CD4-positive, CD25-positive, alpha-beta regulatory T cell (primary cell): ENCODE measurements around the gene VAV1. TPM values are rescaled to one million over a fixed set of nuclear protein-coding genes. Genes with fewer than 3 reads are reported as not detected.

Experiments
- ATAC-seq, 2 donors: fragments of 150-1000 bp; cut with Tn5 transposase; one replicate each; pipeline ENCODE4 v1.10.0; 2021; ENCODE audit warnings: low read depth in 2 of 2, moderate number of reproducible peaks in 2 of 2, moderate library complexity in 1 of 2
- DNase-seq, 3 donors: peaks; one replicate each; pipeline versions ENCODE4 v3.0.0 to v3.0.0-alpha.2; 2012 to 2022; ENCODE audit warnings: mixed read lengths in 1 of 3
- H3K27ac ChIP-seq: one replicate; pipeline ENCODE4 v1.7.0; 2013; ENCODE audit warnings: mild to moderate bottlenecking, low read length; ENCODE audit not compliant: insufficient read depth, poor library complexity, severe bottlenecking
- H3K27me3 ChIP-seq: one replicate; pipeline ENCODE4 v1.7.0; 2013; ENCODE audit warnings: low read length; ENCODE audit not compliant: control insufficient read depth, insufficient read depth
- H3K36me3 ChIP-seq: one replicate; pipeline ENCODE4 v1.7.0; 2013; ENCODE audit warnings: mild to moderate bottlenecking, low read length, moderate library complexity; ENCODE audit not compliant: control insufficient read depth, insufficient read depth
- H3K4me1 ChIP-seq: 2 replicates; pipeline ENCODE4 v1.7.0; 2013; ENCODE audit warnings: mild to moderate bottlenecking, low read length; ENCODE audit not compliant: insufficient read depth, control insufficient read depth, poor library complexity, severe bottlenecking
- H3K4me3 ChIP-seq: one replicate; pipeline ENCODE4 v1.7.0; 2013; ENCODE audit warnings: low read depth, mild to moderate bottlenecking, low read length, moderate library complexity
- H3K9me3 ChIP-seq, 2 experiments: 1 replicate in 1 of 2; 2 replicates in 1 of 2; pipeline ENCODE4 v1.7.0; 2013; ENCODE audit warnings: low read length in 2 of 2, mild to moderate bottlenecking in 1 of 2, moderate library complexity in 1 of 2; ENCODE audit not compliant: control insufficient read depth in 2 of 2
- H3K27ac Mint-ChIP-seq, 3 donors: one replicate each; pipeline ENCODE4 v1.8.0; 2020 to 2022; ENCODE audit warnings: mild to moderate bottlenecking in 3 of 3, mixed read lengths in 3 of 3, moderate library complexity in 2 of 3
- H3K27me3 Mint-ChIP-seq: one replicate; pipeline ENCODE4 v1.8.0; 2022; ENCODE audit warnings: mild to moderate bottlenecking, mixed read lengths
- H3K36me3 Mint-ChIP-seq: one replicate; pipeline ENCODE4 v1.8.0; 2020; ENCODE audit warnings: mixed read lengths
- H3K4me1 Mint-ChIP-seq, 4 donors: one replicate each; pipeline ENCODE4 v1.8.0; 2020 to 2022; ENCODE audit warnings: mixed read lengths in 4 of 4, mild to moderate bottlenecking in 1 of 4
- H3K4me3 Mint-ChIP-seq, 4 donors: one replicate each; pipeline ENCODE4 v1.8.0; 2020 to 2022; ENCODE audit warnings: mild to moderate bottlenecking in 4 of 4, mixed read lengths in 4 of 4, moderate library complexity in 3 of 4
- H3K9me3 Mint-ChIP-seq, 7 donors: one replicate each; pipeline ENCODE4 v1.8.0; 2020 to 2022; ENCODE audit warnings: mixed read lengths in 7 of 7, mild to moderate bottlenecking in 3 of 7, moderate library complexity in 2 of 7
- polyA plus RNA-seq, 4 donors: library from polyadenylated mRNA; unstranded; fragments of 300-500 nt; fragmentation: Illumina TruSeq; gene quantifications; one replicate each; pipeline ENCODE4 v1.2.3, GENCODE V29; 2021
- total RNA-seq: library from RNA; stranded (reverse); gene quantifications from one replicate; pipeline ENCODE4 v1.2.3, GENCODE V29; 2022

Gene VAV1
- total RNA-seq (117 TPM), polyA plus RNA-seq (10 to 100 TPM; 14.8 to 24.2 (median 21.8) TPM)

DNA sequence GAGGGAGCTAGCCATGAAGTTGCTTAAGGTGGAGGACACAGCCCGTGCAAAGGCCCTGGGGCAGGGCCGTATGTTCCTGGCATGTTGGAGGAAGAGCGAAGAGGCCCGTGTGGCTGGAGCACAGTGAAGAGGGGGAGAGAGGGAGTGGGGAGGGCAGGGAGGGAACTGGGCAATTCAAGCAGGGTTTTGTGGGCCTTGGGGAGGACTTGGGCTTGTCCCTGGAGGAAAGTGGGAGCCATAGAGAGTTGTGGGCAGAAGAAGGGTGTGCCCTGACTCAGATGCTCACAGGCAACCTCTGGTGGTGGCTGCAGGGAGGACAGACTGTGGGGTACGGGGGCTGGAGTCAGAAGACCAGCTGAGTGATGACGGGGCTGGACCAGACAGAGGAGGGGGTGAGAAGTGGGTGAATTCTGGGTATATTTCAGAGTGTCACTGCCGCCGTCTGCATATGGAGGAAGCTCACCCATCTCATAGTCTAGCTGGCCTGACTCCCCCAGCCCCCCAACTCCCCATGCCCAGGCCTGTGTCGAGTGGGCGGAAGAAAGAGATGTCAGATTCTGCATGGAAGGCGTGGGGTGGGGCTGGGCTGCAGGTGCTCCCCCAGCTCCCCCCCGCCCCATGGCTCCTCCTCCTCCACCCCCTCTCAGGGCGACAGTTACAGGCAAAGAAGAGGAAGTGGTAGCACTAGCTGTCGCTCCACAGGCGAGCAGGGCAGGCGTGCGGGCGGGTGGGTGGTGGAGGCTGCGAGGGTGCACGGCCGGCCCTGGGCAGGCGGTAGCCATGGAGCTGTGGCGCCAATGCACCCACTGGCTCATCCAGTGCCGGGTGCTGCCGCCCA is at the start of gene VAV1:
TSS of gene VAV1 (plus strand) at position 681 of the 838 bp plus-strand sequence. CDS start at position 781, 100 bp downstream.
- Mint-ChIP-seq H3K4me3 (peak within 1 kb of the TSS; percentile 93 to 98 (median 96)), H3K27ac (peak within 1 kb of the TSS; percentile 64 to 92 (median 88)), H3K9me3 (peaks cover 0 to 2% (median 0%) of the 10 kb centered on the region in 7 donors), H3K36me3 (peaks cover 23% of the 10 kb centered on the region), H3K4me1 (peaks cover 0 to 68% (median 39%) of the 10 kb centered on the region in 4 donors), H3K27me3 (no peaks in the 10 kb centered on the region)
- H3K4me1 ChIP-seq: peaks cover 45% of the 10 kb centered on the region
- H3K27me3 ChIP-seq: no peaks in the 10 kb centered on the region
- peaks cover 9% of the 10 kb centered on the region for H3K36me3 ChIP-seq
- H3K4me3 ChIP-seq: peak within 1 kb of the TSS; percentile 81
- peak within 1 kb of the TSS; percentile 77 for H3K27ac ChIP-seq
- DNase-seq (peak; percentile 73 to 92 (median 81)), ATAC-seq (peak; percentile 78 to 81)
- H3K9me3 ChIP-seq: no peaks in the 10 kb centered on the region

- DNase-seq: no peak
- H3K9me3 ChIP-seq: no peaks in the 10 kb centered on the region
- H3K27me3 ChIP-seq: no peaks in the 10 kb centered on the region
- H3K4me3 Mint-ChIP-seq: no peak overlapping the region
- no peak for ATAC-seq
- no peaks in the 10 kb centered on the region for H3K4me1 ChIP-seq
- H3K36me3 Mint-ChIP-seq: no peaks in the 10 kb centered on the region
- H3K9me3 Mint-ChIP-seq: peaks cover 0 to 1% (median 0%) of the 10 kb centered on the region in 7 donors
- no peak overlapping the region for H3K27ac Mint-ChIP-seq
- no peak overlapping the region for H3K4me3 ChIP-seq
- H3K27me3 Mint-ChIP-seq: peaks cover 5% of the 10 kb centered on the region
- H3K4me1 Mint-ChIP-seq: peaks cover 0 to 11% (median 2%) of the 10 kb centered on the region in 4 donors
- H3K36me3 ChIP-seq: no peaks in the 10 kb centered on the region
- H3K27ac ChIP-seq: no peak overlapping the region
Measured at GRCh38 chr19:6723108-6723618, 49.3 kb upstream of the VAV1 start.

DNA sequence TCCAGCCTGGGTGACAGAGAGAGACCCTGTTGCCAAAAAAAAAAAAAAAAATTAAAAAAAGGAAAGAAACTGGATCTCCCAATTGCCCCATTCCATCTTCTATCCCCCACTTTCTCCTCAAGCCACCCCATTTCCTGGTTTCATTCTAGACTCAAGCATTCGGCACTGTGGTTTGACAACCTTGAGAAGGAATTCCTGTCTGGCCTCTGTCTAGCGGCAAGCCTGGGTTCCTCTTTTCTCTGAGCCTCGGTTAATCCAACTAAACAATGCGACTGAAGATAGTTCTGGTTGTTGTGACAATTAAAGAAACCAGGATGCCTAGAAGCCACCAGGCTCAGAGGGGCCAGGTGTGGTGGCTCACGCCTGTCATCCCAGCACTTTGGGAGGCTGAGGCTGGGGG is 48.8 kb upstream of the VAV1 start:
- Histone ChIP-seq H3K36me3 (no peaks in the 10 kb centered on the region), H3K27ac (no peak overlapping the region), H3K4me3 (no peak overlapping the region), H3K9me3 (no peaks in the 10 kb centered on the region), H3K27me3 (no peaks in the 10 kb centered on the region), H3K4me1 (no peaks in the 10 kb centered on the region)
- DNase-seq (no peak), ATAC-seq (no peak)
- H3K27ac Mint-ChIP-seq: no peak overlapping the region
- H3K36me3 Mint-ChIP-seq: no peaks in the 10 kb centered on the region
- H3K27me3 Mint-ChIP-seq: peaks cover 5% of the 10 kb centered on the region
- H3K4me3 Mint-ChIP-seq: peak overlapping the region in 1 of 4 donors; percentile 48
- H3K9me3 Mint-ChIP-seq: peaks cover 0 to 1% (median 0%) of the 10 kb centered on the region in 7 donors
- H3K4me1 Mint-ChIP-seq: peaks cover 0 to 11% (median 2%) of the 10 kb centered on the region in 4 donors

DNA sequence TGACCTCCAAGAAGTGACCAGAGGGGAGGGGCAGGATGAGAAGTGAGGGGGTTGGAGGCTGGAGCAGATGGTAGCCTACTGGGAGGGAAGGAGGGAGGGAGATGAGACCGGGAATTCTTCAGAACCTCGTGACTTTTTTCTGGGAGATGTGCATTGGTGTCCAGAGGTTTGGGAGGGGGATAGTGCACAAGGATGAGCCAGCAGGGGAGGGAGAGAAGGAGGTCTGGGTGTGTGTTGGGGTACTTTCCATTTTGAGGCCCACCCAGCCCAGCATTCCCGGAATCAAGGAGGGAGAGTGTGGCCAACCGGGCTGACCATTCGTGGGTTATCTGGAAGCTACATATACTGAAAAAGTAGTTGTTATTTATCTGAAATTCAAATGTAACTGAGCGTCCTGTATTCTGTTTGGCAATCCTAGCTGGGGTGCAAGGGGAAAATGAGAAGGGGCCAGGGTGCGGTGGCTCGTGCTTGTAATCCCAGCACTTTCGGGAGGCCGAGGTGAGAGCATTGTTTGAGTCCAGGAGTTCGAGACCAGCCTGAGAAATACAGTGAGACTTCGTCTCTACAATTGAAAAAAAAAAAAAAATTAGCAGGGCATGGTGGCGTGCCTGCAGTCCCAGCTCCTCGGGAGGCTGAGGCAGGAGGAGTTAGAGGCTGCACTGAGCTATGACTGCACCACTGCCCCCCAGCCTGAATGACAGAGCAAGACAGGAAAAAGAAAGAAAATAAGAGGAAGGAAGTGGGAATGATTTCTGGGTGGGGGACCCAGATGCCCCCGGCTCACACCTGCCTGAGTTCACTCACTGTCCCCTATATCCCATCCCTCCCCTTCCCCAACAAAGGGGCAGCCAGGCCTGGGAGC is 47.6 kb upstream of the VAV1 start:
- DNase-seq (no peak), ATAC-seq (no peak)
- no peaks in the 10 kb centered on the region for H3K4me1 ChIP-seq
- H3K4me3 Mint-ChIP-seq: no peak overlapping the region
- no peaks in the 10 kb centered on the region for H3K27me3 ChIP-seq
- H3K9me3 Mint-ChIP-seq: peaks cover 0 to 1% (median 0%) of the 10 kb centered on the region in 7 donors
- no peaks in the 10 kb centered on the region for H3K9me3 ChIP-seq
- H3K27ac ChIP-seq: no peak overlapping the region
- H3K27me3 Mint-ChIP-seq: peaks cover 5% of the 10 kb centered on the region
- H3K4me3 ChIP-seq: no peak overlapping the region
- H3K36me3 ChIP-seq: no peaks in the 10 kb centered on the region
- H3K27ac Mint-ChIP-seq: peak overlapping the region in 1 of 3 donors; percentile 37
- peaks cover 0 to 11% (median 2%) of the 10 kb centered on the region in 4 donors for H3K4me1 Mint-ChIP-seq
- H3K36me3 Mint-ChIP-seq: peaks cover 4% of the 10 kb centered on the region

DNA sequence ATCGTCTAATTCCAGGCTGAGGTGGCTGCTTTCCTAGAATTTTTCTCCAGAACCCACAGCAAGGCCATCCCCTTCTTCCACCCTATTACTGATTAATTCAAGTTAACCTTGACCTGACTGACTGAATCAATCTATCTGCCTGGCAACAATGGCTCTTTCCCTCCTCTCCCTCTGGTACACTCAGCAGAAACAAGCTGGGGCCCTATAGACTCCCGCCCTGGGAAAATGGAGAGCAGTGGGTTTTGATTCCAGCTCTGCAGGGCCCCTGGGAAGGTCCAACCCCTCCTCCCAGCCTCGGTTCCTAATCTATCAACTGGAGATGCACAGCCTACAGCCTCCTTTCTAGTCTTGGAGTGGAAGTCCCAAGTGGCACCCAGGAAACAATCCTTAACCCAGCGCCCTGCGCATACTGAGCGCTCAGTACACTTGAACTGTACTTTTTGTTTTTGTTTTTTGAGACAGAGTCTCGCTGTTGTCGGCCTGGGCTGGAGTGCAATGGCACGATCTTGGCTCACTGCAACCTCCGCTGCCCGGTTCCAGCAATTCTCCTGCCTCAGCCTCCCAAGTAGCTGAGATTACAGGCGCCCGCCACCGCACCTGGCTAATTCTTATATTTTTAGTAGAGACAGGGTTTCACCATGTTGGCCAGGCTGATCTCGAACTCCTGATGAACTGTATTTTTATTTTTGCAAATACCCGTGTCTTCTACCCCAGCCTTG is 46.8 kb upstream of the VAV1 start:
- H3K27ac Mint-ChIP-seq: no peak overlapping the region
- Histone ChIP-seq H3K36me3 (no peaks in the 10 kb centered on the region), H3K27ac (no peak overlapping the region), H3K27me3 (no peaks in the 10 kb centered on the region), H3K4me1 (no peaks in the 10 kb centered on the region), H3K9me3 (no peaks in the 10 kb centered on the region), H3K4me3 (no peak overlapping the region)
- no peak for DNase-seq
- peaks cover 4% of the 10 kb centered on the region for H3K36me3 Mint-ChIP-seq
- H3K4me1 Mint-ChIP-seq: peaks cover 0 to 11% (median 2%) of the 10 kb centered on the region in 4 donors
- H3K27me3 Mint-ChIP-seq: peaks cover 5% of the 10 kb centered on the region
- no peak for ATAC-seq
- peaks cover 0 to 1% (median 0%) of the 10 kb centered on the region in 7 donors for H3K9me3 Mint-ChIP-seq
- no peak overlapping the region for H3K4me3 Mint-ChIP-seq

GRCh38 chr19:6728346-6728745 is 44.2 kb upstream of the VAV1 start:
- H3K9me3 ChIP-seq: no peaks in the 10 kb centered on the region
- no peaks in the 10 kb centered on the region for H3K4me1 ChIP-seq
- Mint-ChIP-seq H3K4me1 (peaks cover 0 to 7% (median 2%) of the 10 kb centered on the region in 4 donors), H3K27ac (peak overlapping the region in 1 of 3 donors; percentile 52), H3K36me3 (peaks cover 9% of the 10 kb centered on the region), H3K27me3 (no peaks in the 10 kb centered on the region), H3K9me3 (peaks cover 0 to 1% (median 0%) of the 10 kb centered on the region in 7 donors), H3K4me3 (no peak overlapping the region)
- DNase-seq (no peak), ATAC-seq (no peak)
- H3K36me3 ChIP-seq: peaks cover 5% of the 10 kb centered on the region
- no peaks in the 10 kb centered on the region for H3K27me3 ChIP-seq
- H3K4me3 ChIP-seq: no peak overlapping the region
- no peak overlapping the region for H3K27ac ChIP-seq

DNA sequence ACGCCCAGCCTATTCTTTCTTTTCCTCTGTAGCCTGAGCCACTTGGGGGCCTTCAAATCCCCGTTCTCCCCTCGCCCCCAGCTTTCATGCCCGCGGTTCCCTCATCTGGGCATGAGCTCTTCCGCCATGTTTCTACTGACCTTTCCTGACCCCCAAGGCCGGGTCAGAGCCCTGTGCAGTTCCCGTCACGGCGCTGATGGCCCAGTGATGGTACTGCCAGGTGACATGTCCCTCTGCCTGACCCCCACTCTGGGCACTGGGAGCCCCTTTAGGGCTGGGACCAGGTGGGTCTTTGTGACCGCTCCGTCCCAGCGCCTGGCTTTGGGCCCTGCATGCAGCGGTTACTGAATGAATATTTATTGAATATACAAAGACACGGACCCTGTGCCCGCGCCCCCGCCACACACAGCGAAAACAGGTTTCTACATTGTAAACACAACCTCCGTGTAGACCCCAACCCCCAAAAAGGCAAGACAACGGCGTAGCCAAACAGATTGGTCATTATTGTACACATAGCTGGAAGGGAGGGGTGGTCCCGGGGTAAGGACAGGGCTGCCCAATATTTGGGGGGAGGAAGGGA is 42.8 kb upstream of the VAV1 start:
- H3K27me3 Mint-ChIP-seq: no peaks in the 10 kb centered on the region
- no peaks in the 10 kb centered on the region for H3K27me3 ChIP-seq

More for the DNA sequence above, 42.8 kb upstream of the VAV1 start:
- Mint-ChIP-seq H3K27ac (no peak overlapping the region), H3K4me1 (peaks cover 0 to 6% (median 3%) of the 10 kb centered on the region in 4 donors), H3K9me3 (no peaks in the 10 kb centered on the region), H3K4me3 (no peak overlapping the region), H3K36me3 (peaks cover 9% of the 10 kb centered on the region)
- H3K27ac ChIP-seq: no peak overlapping the region
- no peak for ATAC-seq
- H3K36me3 ChIP-seq: peaks cover 5% of the 10 kb centered on the region
- H3K9me3 ChIP-seq: no peaks in the 10 kb centered on the region
- H3K4me1 ChIP-seq: no peaks in the 10 kb centered on the region
- DNase-seq: no peak
- H3K4me3 ChIP-seq: no peak overlapping the region
